ENCODE results near the gene NFIX.

GRCh38 chr19:12954612-12954962 lies 40.7 kb upstream of the NFIX start:
- no peak for TF ChIP-seq CTCF (IDR thresholded peaks at IDR 0.05)
- no peak for TF ChIP-seq POLR2A (IDR thresholded peaks at IDR 0.05)

Measured in adrenal gland (tissue), 5 donors.